Measurements from ENCODE around the gene CIRBP.

The CIRBP gene

DNA sequence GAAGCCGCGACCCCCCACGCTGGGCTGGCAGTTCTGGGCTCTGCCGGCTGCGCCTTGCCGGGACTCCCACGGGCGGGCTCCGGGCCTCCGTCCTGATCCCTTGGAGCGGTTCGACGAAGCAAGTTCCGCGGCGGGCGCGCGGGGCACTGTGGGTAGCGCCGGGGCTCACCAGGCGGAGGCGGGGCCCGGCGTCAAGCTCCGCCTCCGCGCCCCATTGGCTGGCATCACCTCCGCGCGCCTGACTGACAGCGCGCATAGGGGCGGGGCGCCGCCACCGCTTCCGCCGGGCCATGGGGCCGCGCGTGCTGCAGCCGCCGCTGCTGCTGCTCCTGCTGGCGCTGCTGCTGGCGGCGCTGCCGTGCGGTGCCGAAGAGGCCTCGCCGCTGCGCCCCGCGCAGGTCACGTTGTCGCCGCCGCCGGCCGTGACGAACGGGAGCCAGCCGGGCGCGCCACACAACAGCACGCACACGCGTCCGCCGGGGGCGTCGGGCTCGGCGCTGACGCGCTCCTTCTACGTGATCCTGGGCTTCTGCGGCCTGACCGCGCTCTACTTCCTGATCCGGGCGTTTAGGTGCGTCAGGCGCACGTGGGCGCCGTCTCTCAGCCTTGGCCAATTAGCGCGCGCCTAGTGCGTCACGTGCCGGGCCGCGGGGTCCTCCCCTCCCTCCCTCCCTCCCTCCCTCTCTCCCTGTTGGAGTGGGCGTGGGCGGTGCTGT, 6.3 kb downstream of the CIRBP start, which contains the start of gene FAM174C:
Gene FAM174C (plus strand): TSS at position 271 of the 716 bp plus-strand sequence. CDS start 20 bp downstream, at position 291.
- ChIA-PET POLR2A (interaction anchor here (0.6 to 1.0 kb wide), 8 partner anchors 9 to 196 kb away, joined by 3 to 9 read pairs (median 4); no protein-coding TSS in a partner anchor), CTCF (interaction anchor here (1.0 kb wide), 2 partner anchors 10 to 32 kb away, joined by 3 read pairs; no protein-coding TSS in a partner anchor)
- TF ChIP-seq HDGF (IDR thresholded peaks at IDR 0.05; ENCODE audit: borderline replicate concordance), result no peak
- peak; percentile 57 for TF ChIP-seq L3MBTL2 (conservative IDR thresholded peaks at IDR 0.05)
- TF ChIP-seq ELF4 (IDR thresholded peaks at IDR 0.05), result peak; percentile 76
- TF ChIP-seq FOXM1 (IDR thresholded peaks at IDR 0.05; ENCODE audit: borderline replicate concordance), result 0 out of 2 replicates have a peak, but pooled peaks have one; percentile 53
- TF ChIP-seq, protein P1, sequence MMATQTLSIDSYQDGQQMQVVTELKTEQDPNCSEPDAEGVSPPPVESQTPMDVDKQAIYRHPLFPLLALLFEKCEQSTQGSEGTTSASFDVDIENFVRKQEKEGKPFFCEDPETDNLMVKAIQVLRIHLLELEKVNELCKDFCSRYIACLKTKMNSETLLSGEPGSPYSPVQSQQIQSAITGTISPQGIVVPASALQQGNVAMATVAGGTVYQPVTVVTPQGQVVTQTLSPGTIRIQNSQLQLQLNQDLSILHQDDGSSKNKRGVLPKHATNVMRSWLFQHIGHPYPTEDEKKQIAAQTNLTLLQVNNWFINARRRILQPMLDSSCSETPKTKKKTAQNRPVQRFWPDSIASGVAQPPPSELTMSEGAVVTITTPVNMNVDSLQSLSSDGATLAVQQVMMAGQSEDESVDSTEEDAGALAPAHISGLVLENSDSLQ (IDR thresholded peaks at IDR 0.05), result peak; percentile 96
- TF ChIP-seq LEF1 (IDR thresholded peaks at IDR 0.05; ENCODE audit: borderline replicate concordance), result peak; percentile 88
- TF ChIP-seq SP1 (IDR thresholded peaks at IDR 0.05), result no peak
- TF ChIP-seq ARNT (IDR thresholded peaks at IDR 0.05), result peak; percentile 63
- DNase-seq (ENCODE audit: extremely low spot score), result peak; percentile 89

DNA sequence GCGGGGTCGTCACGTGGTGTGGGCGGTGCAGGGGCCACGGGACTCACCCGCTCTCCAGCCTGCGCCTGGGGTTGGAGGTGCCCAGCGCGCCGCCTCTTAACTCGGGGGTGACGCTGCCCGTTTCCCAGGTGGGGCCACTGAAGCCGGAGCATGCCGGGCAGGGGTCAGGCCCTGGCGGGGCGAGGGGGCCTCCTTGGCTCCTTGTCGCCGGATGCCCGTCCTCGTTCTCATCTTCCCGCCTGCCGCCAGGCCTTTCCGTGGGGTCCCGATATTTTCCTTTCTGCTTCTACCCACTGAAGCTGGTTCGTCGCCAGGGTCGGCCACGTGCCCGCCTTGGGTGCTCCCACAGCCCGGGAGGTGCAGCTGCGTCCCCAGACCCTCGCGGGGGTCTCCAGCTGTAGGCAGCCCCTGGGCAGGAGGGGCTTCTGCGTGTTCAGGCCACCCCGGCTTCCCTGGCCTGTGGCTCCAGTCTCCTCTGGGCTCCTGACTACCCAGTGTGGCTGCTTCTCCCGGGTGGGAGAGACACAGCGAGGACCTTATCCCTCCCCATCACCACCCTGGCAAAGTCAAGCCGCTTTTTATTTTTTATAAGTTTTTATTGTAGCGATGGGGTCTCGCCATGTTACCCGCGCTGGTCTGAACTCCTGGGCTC, 7.0 kb downstream of the CIRBP start:
- peak; percentile 87 for TF ChIP-seq L3MBTL2 (conservative IDR thresholded peaks at IDR 0.05)
- no peak for TF ChIP-seq SUZ12 (IDR thresholded peaks at IDR 0.05)
- CTCF ChIA-PET, result no interaction called here
- POLR2A ChIA-PET, result no interaction called here
- no peak for DNase-seq (ENCODE audit: extremely low spot score)

- ChIA-PET POLR2A (no interaction called here), CTCF (no interaction called here)
- DNase-seq (ENCODE audit: extremely low spot score), result no peak
- no peak for TF ChIP-seq SP1 (IDR thresholded peaks at IDR 0.05)
- TF ChIP-seq FOXM1 (IDR thresholded peaks at IDR 0.05; ENCODE audit: borderline replicate concordance), result no peak
- TF ChIP-seq HDGF (IDR thresholded peaks at IDR 0.05; ENCODE audit: borderline replicate concordance), result no peak
- TF ChIP-seq L3MBTL2 (conservative IDR thresholded peaks at IDR 0.05), result no peak
- no peak for TF ChIP-seq ELF4 (IDR thresholded peaks at IDR 0.05)
- TF ChIP-seq SUZ12 (IDR thresholded peaks at IDR 0.05), result no peak
- TF ChIP-seq BHLHE40 (IDR thresholded peaks at IDR 0.05; ENCODE audit: borderline replicate concordance), result no peak
- TF ChIP-seq FOXK2 (IDR thresholded peaks at IDR 0.05), result no peak
Measured at GRCh38 chr19:1276628-1277022, 7.5 kb downstream of the CIRBP start.

DNA sequence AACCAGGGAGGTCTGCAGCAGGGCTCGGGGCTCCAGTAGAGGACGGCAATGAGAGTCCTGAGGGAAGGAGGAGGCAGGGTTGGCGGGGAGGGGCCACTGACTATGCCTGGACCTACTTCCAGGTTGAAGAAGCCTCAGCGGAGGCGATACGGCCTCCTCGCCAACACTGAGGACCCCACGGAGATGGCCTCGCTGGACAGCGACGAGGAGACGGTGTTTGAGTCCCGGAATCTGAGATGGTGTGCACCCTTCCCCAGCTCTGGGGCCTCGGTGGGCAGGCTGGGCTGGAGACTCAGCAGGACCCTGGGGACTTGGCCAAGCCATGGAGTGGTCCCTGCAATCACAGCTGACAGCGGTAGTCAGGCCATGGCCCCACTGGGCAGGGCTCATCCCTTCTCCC, 7.9 kb downstream of the CIRBP start:
- POLR2A ChIA-PET, result interaction anchor here (0.9 to 1.8 kb wide), 2 partner anchors 8 to 14 kb away, joined by 3 to 16 read pairs; partner anchors contain the start of gene CIRBP
- TF ChIP-seq ARNT (IDR thresholded peaks at IDR 0.05) (no peak), FOXA1 (IDR thresholded peaks at IDR 0.05) (no peak), HDGF (IDR thresholded peaks at IDR 0.05; ENCODE audit: borderline replicate concordance) (no peak), SUZ12 (IDR thresholded peaks at IDR 0.05) (no peak), FOXK2 (IDR thresholded peaks at IDR 0.05) (no peak), LEF1 (IDR thresholded peaks at IDR 0.05; ENCODE audit: borderline replicate concordance) (no peak), ZNF384 (IDR thresholded peaks at IDR 0.05) (no peak), ELF4 (IDR thresholded peaks at IDR 0.05) (no peak), BHLHE40 (IDR thresholded peaks at IDR 0.05; ENCODE audit: borderline replicate concordance) (no peak), TARDBP (IDR thresholded peaks at IDR 0.05) (no peak), L3MBTL2 (conservative IDR thresholded peaks at IDR 0.05) (no peak), SP1 (IDR thresholded peaks at IDR 0.05) (no peak), NFRKB (IDR thresholded peaks at IDR 0.05) (no peak), FOXM1 (IDR thresholded peaks at IDR 0.05; ENCODE audit: borderline replicate concordance) (no peak), CTBP1 (IDR thresholded peaks at IDR 0.05; ENCODE audit: borderline replicate concordance) (no peak)
- CTCF ChIA-PET, result no interaction called here
- no peak for DNase-seq (ENCODE audit: extremely low spot score)

DNA sequence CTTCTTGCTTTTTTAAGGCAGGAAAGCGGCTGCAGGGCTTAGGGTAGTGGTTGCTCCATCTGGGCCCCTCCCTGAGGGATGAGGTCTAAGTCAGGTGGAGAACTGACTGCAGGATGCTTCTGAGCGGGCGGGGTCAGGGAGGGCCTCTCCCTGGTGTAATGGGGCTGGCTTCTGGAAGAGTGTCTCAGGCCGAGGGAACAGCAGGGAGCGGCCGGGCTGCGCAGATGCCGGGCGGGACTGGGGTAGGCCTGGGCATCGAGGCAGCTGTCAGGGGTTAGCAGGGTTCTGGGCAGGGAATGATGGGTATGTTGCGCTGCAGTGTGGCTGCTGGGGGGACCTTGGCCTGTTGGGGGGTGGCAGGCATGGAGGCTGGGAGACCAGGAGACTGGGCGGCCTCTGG, 8.9 kb downstream of the CIRBP start:
- DNase-seq (ENCODE audit: extremely low spot score), result no peak
- TF ChIP-seq L3MBTL2 (conservative IDR thresholded peaks at IDR 0.05) (no peak), CTBP1 (IDR thresholded peaks at IDR 0.05; ENCODE audit: borderline replicate concordance) (no peak), NFRKB (IDR thresholded peaks at IDR 0.05) (no peak), ARNT (IDR thresholded peaks at IDR 0.05) (no peak), TARDBP (IDR thresholded peaks at IDR 0.05) (no peak), SUZ12 (IDR thresholded peaks at IDR 0.05) (no peak), SP1 (IDR thresholded peaks at IDR 0.05) (no peak), FOXK2 (IDR thresholded peaks at IDR 0.05) (no peak)
- TF ChIP-seq, protein P1 (IDR thresholded peaks at IDR 0.05), result no peak
- POLR2A ChIA-PET, result interaction anchor here (0.6 to 1.8 kb wide), 3 partner anchors 9 to 315 kb away, joined by 3 to 16 read pairs (median 3); partner anchors contain the start of gene CIRBP
- CTCF ChIA-PET, result no interaction called here

- no peak for TF ChIP-seq ELF4 (IDR thresholded peaks at IDR 0.05)
- TF ChIP-seq SP1 (IDR thresholded peaks at IDR 0.05), result no peak
- no peak for TF ChIP-seq LEF1 (IDR thresholded peaks at IDR 0.05; ENCODE audit: borderline replicate concordance)
- TF ChIP-seq FOXK2 (IDR thresholded peaks at IDR 0.05), result no peak
- TF ChIP-seq NFRKB (IDR thresholded peaks at IDR 0.05), result no peak
- no peak for TF ChIP-seq FOXA1 (IDR thresholded peaks at IDR 0.05)
- no peak for TF ChIP-seq TARDBP (IDR thresholded peaks at IDR 0.05)
- TF ChIP-seq L3MBTL2 (conservative IDR thresholded peaks at IDR 0.05), result no peak
- TF ChIP-seq ARNT (IDR thresholded peaks at IDR 0.05), result no peak
- no peak for TF ChIP-seq HDGF (IDR thresholded peaks at IDR 0.05; ENCODE audit: borderline replicate concordance)
- TF ChIP-seq FOXM1 (IDR thresholded peaks at IDR 0.05; ENCODE audit: borderline replicate concordance), result no peak
- TF ChIP-seq CTBP1 (IDR thresholded peaks at IDR 0.05; ENCODE audit: borderline replicate concordance), result no peak
- no peak for TF ChIP-seq BHLHE40 (IDR thresholded peaks at IDR 0.05; ENCODE audit: borderline replicate concordance)
- no peak for TF ChIP-seq SUZ12 (IDR thresholded peaks at IDR 0.05)
- TF ChIP-seq, protein P1 (IDR thresholded peaks at IDR 0.05), result no peak
- no peak for TF ChIP-seq ZNF384 (IDR thresholded peaks at IDR 0.05)
- POLR2A ChIA-PET, result interaction anchor here (0.6 to 2.3 kb wide), 3 partner anchors 10 to 314 kb away, joined by 3 to 33 read pairs (median 10); partner anchors contain the start of gene CIRBP
- no peak for DNase-seq (ENCODE audit: extremely low spot score)
- CTCF ChIA-PET, result interaction anchor here (0.5 to 0.7 kb wide), 2 partner anchors 104 to 452 kb away, joined by 3 to 4 read pairs; no protein-coding TSS in a partner anchor
Measured at GRCh38 chr19:1278713-1279660, 9.9 kb downstream of the CIRBP start.

All from HEK293T (cell line).